ENCODE results near the gene CACNG7.

Gene CACNG7

GRCh38 chr19:53879140-53880081 lies 29.7 kb upstream of the CACNG7 start:
- DNase-seq = peak; percentile 99

GRCh38 chr19:53880711-53881481 lies 28.2 kb upstream of the CACNG7 start:
- DNase-seq = no peak

DNA sequence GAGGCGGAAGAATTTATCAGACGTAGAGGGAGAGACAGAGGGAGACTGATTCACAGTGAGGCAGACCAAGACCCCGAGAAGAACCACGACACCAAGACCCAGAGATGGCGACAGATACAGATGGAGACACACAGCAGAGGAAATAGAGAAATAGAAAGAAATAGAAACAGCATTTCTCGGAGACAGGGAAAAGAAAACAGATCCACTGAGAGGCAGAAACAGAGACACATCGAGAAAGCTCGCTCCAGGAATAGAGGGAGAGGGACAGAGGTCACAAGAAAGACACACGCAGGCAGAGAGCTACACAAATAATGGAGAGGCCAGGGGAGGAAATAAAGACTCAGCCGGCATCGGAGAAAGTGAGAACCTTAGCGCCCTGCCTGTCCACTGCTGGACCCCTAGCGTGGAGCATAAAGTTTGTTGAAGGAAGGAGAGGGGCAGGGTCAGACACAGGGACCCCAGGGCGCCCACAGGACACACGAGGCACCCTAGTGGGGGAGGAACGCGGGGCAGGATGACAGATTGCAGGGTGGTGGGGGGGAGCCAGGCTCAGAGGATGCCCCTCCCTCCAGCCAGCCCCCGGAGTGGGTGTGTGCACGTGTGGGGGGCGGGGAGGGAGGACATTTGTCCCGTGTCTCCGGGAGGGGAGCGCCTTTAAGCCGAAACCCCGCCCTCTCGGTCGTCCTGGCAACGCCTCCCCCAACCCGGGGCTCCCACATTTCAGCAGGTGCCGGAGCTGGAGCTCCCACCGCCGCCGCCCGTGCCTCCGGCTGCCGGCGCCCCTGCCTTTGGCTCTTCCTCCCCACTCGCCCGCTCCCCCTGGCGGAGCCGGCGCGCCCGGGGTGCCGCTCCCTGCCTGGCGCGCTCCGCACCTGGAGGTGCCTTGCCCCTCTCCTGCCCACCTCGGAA lies 27.3 kb upstream of the CACNG7 start, which contains the start of gene PRKCG:
Gene PRKCG, plus strand, starts transcription at position 716 of the 909 bp plus-strand sequence. CDS start 298 bp downstream, outside the sequence.
- no peak for DNase-seq

GRCh38 chr19:53882391-53883050 lies 26.6 kb upstream of the CACNG7 start:
- DNase-seq = no peak

DNA sequence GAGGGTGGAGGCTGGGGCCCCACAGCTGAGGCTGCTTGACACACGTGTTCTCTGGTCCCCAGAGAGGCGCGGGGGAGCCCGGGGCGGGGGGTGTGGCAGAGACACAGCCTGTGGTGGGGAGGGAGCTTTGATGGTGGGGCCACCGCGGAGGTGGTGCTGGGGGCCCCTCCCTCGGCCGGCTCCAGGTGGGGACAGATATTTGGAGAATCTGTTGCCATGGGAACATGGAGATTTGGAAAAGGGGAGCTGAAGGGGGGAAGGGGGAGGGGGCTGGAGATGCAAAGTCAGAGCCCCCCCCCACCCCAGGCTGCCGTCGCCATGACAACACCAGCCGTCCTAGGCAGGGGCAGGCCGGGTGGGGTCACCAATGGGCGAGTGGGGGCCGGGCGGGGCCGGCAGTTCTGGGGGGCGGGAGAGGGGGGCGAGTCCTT lies 25.8 kb upstream of the CACNG7 start:
- no peak for DNase-seq

- DNase-seq = no peak
These were observed 25.3 kb upstream of the CACNG7 start for GRCh38 chr19:53883741-53884140.

- no peak for DNase-seq
These were observed 24.8 kb upstream of the CACNG7 start for GRCh38 chr19:53884256-53884655.

DNA sequence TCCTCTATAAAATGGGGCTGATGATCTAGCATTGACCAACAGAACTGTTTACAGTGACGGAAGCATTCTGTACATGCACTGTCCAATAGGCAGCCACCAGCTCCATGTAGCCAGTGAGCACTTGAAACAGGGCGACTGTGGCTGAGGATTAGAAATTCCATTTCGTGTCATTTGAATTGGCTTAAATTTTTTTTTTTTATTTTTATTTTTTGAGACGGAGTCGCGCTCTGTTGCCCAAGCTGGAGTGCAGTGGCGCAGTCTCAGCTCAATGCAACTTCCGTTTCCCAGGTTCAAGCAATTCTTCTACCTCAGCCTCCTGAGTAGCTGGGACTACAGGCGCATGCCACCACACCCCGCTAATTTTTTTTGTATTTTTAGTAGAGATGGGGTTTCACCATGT lies 24.0 kb upstream of the CACNG7 start:
- DNase-seq = no peak

- DNase-seq = no peak
These were observed 16.6 kb upstream of the CACNG7 start for GRCh38 chr19:53892301-53892980.

DNA sequence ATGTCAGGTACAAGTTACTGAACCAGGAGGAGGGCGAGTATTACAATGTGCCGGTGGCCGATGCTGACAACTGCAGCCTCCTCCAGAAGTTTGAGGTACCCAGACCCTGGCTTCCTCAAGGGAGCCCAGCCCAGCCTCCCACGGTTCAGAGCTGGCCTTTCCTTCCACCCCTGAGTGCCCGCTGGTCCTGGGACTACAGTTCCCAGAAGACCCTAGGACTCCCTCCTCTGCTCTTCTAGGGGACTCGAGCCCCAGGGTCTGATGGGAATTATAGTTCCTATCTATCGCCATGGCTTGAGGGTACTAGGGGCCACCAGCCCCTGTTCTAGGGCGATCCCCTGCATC lies 16.1 kb upstream of the CACNG7 start:
- no peak for DNase-seq

- DNase-seq = no peak
These were observed 14.4 kb upstream of the CACNG7 start for GRCh38 chr19:53894707-53895106.

DNA sequence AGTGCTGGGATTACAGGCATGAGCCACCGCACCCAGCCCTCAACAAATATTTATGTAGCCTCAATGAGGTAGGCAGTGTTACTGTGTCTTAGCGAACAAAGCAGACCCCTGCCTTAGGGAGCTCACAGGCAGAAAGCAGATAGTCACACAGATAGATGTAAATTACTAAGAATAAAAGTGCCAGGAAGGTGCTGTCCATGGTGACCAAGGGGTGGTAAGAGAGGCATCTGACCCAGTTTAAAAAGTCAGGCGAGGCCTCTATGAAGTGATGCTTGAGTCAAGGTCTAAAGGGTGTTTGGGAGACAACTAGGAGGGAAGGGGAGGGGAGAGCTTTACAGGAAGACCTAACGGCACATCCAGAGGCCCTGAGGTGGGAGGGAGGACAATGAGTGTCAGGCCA lies 12.4 kb upstream of the CACNG7 start:
- DNase-seq = no peak

DNA sequence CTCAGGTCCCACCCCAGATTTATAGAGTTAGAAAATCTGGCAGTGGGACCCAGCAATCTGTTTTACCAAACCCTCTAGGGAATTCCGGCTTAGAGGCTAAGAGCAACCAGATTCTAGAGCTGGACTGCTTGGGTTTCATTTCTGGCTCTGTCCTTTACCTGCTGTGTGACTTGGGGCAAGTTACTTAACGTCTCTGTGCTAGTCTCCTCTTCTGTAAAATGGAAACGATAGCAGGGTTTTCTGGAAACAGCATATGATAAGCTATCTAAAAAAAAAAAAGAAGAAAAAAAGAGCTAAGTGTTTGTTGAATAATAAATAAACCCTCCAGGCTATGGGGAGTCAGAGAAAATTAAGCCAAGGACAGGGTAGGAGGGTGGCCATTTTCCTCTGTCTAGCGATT lies 11.6 kb upstream of the CACNG7 start:
- no peak for DNase-seq

- DNase-seq = no peak
These were observed 10.9 kb upstream of the CACNG7 start for GRCh38 chr19:53898166-53898565.

GRCh38 chr19:53898636-53899341 lies 10.3 kb upstream of the CACNG7 start:
- no peak for DNase-seq

- no peak for DNase-seq
These were observed 8.8 kb upstream of the CACNG7 start for GRCh38 chr19:53900191-53900860.

GRCh38 chr19:53903055-53903680 lies 5.9 kb upstream of the CACNG7 start:
- DNase-seq = no peak

DNA sequence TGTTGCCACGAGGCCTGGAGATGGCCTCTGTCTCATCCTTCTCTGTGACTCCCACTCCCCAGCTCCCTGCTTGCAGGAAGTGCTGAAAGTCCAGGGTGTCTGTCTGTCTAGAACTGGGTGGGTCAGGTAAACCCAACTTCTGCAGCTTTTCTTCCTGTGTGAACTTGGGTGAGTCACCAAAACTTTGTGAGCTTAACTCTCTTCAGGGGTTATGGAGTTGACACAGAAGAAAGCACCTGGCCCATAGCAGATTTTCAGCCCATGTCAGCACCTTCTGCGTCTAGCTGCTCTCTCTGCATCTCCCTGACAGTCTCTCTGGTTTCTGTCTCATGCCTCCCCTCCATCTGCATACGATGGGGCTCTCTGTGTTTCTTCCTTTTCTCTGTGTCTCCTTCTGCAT lies 4.2 kb upstream of the CACNG7 start:
- DNase-seq = no peak

GRCh38 chr19:53905787-53906186 lies 3.3 kb upstream of the CACNG7 start:
- no peak for DNase-seq

All from right forelimb (tissue), 1 donor.